Small intestine (tissue), 7 donors: ENCODE data around the gene TANC1. TPM values are rescaled to one million over a fixed set of nuclear protein-coding genes. Genes with fewer than 3 reads are reported as not detected.
A peak's percentile ranks its signal among the peaks of the same experiment; 100 is the strongest.

Experiments used
- DNase-seq, 2 donors: peaks; one replicate each; pipeline versions ENCODE4 v3.0.0 to v3.0.0-alpha.2; 2013
- FAIRE-seq: peaks from 2 replicates; lab custom pipeline; 2012; peaks lifted over from hg19 to GRCh38; lab: Jason Lieb, UNC
- H3K27ac ChIP-seq, 3 donors: one replicate each; pipeline ENCODE4 v1.5.1; 2013; ENCODE audit warnings: low read length in 2 of 3, mild to moderate bottlenecking in 2 of 3, control low read depth in 1 of 3, inconsistent platforms in 1 of 3, low read depth in 1 of 3, moderate library complexity in 1 of 3
- H3K27me3 ChIP-seq, 3 donors: one replicate each; pipeline ENCODE4 v1.6.1; 2013; ENCODE audit warnings: low read length in 3 of 3, inconsistent platforms in 1 of 3; ENCODE audit not compliant: control insufficient read depth in 3 of 3, insufficient read depth in 3 of 3
- H3K36me3 ChIP-seq, 3 donors: one replicate each; pipeline ENCODE4 v1.6.1; 2013; ENCODE audit warnings: low read length in 3 of 3, inconsistent platforms in 1 of 3, low read depth in 1 of 3, mild to moderate bottlenecking in 1 of 3, moderate library complexity in 1 of 3; ENCODE audit not compliant: control insufficient read depth in 3 of 3, insufficient read depth in 2 of 3
- H3K4me1 ChIP-seq, 3 donors: one replicate each; pipeline ENCODE4 v1.6.1; 2013; ENCODE audit warnings: low read length in 2 of 3, inconsistent platforms in 1 of 3, low read depth in 1 of 3, mild to moderate bottlenecking in 1 of 3, moderate library complexity in 1 of 3; ENCODE audit not compliant: control insufficient read depth in 3 of 3, insufficient read depth in 2 of 3
- H3K4me3 ChIP-seq, 3 donors: one replicate each; pipeline ENCODE4 v1.5.1; 2013; ENCODE audit warnings: low read length in 3 of 3, control low read depth in 1 of 3, inconsistent platforms in 1 of 3, low read depth in 1 of 3, mild to moderate bottlenecking in 1 of 3, moderate library complexity in 1 of 3
- H3K9me3 ChIP-seq, 2 donors: one replicate each; pipeline ENCODE4 v1.6.1; 2013; ENCODE audit warnings: low read depth in 1 of 2, low read length in 1 of 2; ENCODE audit not compliant: control insufficient read depth in 2 of 2, insufficient read depth in 1 of 2
- WGBS, 3 donors: extraction: QIAGEN DNeasy Blood & Tissue Kit; methylation state at CpG; one replicate each; pipeline ENCODE4 v1.1.7; 2013; 5-methylcytosine and 5-hydroxymethylcytosine counted together
- polyA plus RNA-seq, 4 donors: library from polyadenylated mRNA; stranded (reverse) in 3 of 4; unstranded in 1 of 4; fragments of 200-250 nt in 3 of 4; fragments of 120-200 nt in 1 of 4; gene quantifications; one replicate each; pipeline versions ENCODE4 v1.2.1 to v1.2.3, GENCODE V29; 2013
- donor health status: healthy with polysubstance abuse.
- donor health status: control.
- donor health status: control.
- donor health status: Bipolar disorder and iron deficiency.
- donor health status: healthy.

Gene TANC1
- polyA plus RNA-seq, 4 donors, result 7.4 to 14.7 (median 8.8) TPM

GRCh38 chr2:159251296-159252173 lies 283.1 kb downstream of the TANC1 start:
- 86 to 93% (median 91%) methylated on average over 12 of the region's 12 CpGs for WGBS, 3 donors
- Histone ChIP-seq H3K36me3 (peaks cover 0 to 17% (median 2%) of the 10 kb centered on the region in 3 donors), H3K27ac (peak overlapping the region in 1 of 3 donors; percentile 10), H3K9me3 (no peaks in the 10 kb centered on the region), H3K4me1 (no peaks in the 10 kb centered on the region), H3K27me3 (no peaks in the 10 kb centered on the region), H3K4me3 (no peak overlapping the region)
- FAIRE-seq, result no peak
- no peak for DNase-seq

- DNase-seq, result no peak
- no peaks in the 10 kb centered on the region for H3K27me3 ChIP-seq
- H3K4me1 ChIP-seq, result no peaks in the 10 kb centered on the region
- WGBS, 3 donors, result 96 to 98% (median 97%) methylated on average over 4 of the region's 4 CpGs
- FAIRE-seq, result no peak
- no peak overlapping the region for H3K4me3 ChIP-seq
- no peaks in the 10 kb centered on the region for H3K9me3 ChIP-seq
- peaks cover 2 to 24% (median 2%) of the 10 kb centered on the region in 3 donors for H3K36me3 ChIP-seq
- no peak overlapping the region for H3K27ac ChIP-seq
Observed at GRCh38 chr2:159252905-159253304, 284.5 kb downstream of the TANC1 start.

GRCh38 chr2:159256159-159256558 lies 287.7 kb downstream of the TANC1 start:
- WGBS, 3 donors, result 39 to 73% (median 65%) methylated on average over 2 of the region's 2 CpGs
- no peak overlapping the region for H3K27ac ChIP-seq
- FAIRE-seq (no peak), DNase-seq (no peak)
- H3K4me1 ChIP-seq, result no peaks in the 10 kb centered on the region
- H3K4me3 ChIP-seq, result no peak overlapping the region
- H3K9me3 ChIP-seq, result no peaks in the 10 kb centered on the region
- H3K27me3 ChIP-seq, result no peaks in the 10 kb centered on the region
- peaks cover 2 to 24% (median 3%) of the 10 kb centered on the region in 3 donors for H3K36me3 ChIP-seq

GRCh38 chr2:159262226-159262625 lies 293.8 kb downstream of the TANC1 start:
- WGBS, 3 donors, result 86 to 93% (median 92%) methylated on average over 6 of the region's 6 CpGs
- peaks cover 6 to 19% (median 6%) of the 10 kb centered on the region in 3 donors for H3K36me3 ChIP-seq
- H3K27ac ChIP-seq, result no peak overlapping the region
- H3K4me1 ChIP-seq, result no peaks in the 10 kb centered on the region
- H3K9me3 ChIP-seq, result no peaks in the 10 kb centered on the region
- no peak overlapping the region for H3K4me3 ChIP-seq
- FAIRE-seq, result no peak
- no peak for DNase-seq
- no peaks in the 10 kb centered on the region for H3K27me3 ChIP-seq

- Histone ChIP-seq H3K27ac (no peak overlapping the region), H3K4me3 (no peak overlapping the region), H3K36me3 (peaks cover 6 to 15% (median 6%) of the 10 kb centered on the region in 3 donors), H3K9me3 (no peaks in the 10 kb centered on the region), H3K27me3 (no peaks in the 10 kb centered on the region), H3K4me1 (no peaks in the 10 kb centered on the region)
- no peak for DNase-seq
- FAIRE-seq, result no peak
- 85 to 94% (median 93%) methylated on average over 5 of the region's 5 CpGs for WGBS, 3 donors
Observed at GRCh38 chr2:159262904-159263303, 294.5 kb downstream of the TANC1 start.

GRCh38 chr2:159265171-159265576 lies 296.7 kb downstream of the TANC1 start:
- Histone ChIP-seq H3K27ac (no peak overlapping the region), H3K4me3 (no peak overlapping the region), H3K27me3 (no peaks in the 10 kb centered on the region), H3K9me3 (no peaks in the 10 kb centered on the region), H3K36me3 (peaks cover 4 to 9% (median 6%) of the 10 kb centered on the region in 3 donors), H3K4me1 (no peaks in the 10 kb centered on the region)
- FAIRE-seq (no peak), DNase-seq (no peak)
- 82 to 93% (median 86%) methylated on average over 1 of the region's 1 CpG for WGBS, 3 donors

- H3K4me1 ChIP-seq, result no peaks in the 10 kb centered on the region
- no peaks in the 10 kb centered on the region for H3K27me3 ChIP-seq
- no peaks in the 10 kb centered on the region for H3K9me3 ChIP-seq
- WGBS, 3 donors, result 84 to 92% (median 87%) methylated on average over 3 of the region's 3 CpGs
- no peak overlapping the region for H3K4me3 ChIP-seq
- H3K27ac ChIP-seq, result no peak overlapping the region
- FAIRE-seq, result no peak
- DNase-seq, result no peak
- peaks cover 6 to 11% (median 6%) of the 10 kb centered on the region in 3 donors for H3K36me3 ChIP-seq
Observed at GRCh38 chr2:159266554-159266953, 298.1 kb downstream of the TANC1 start.

- Histone ChIP-seq H3K9me3 (no peaks in the 10 kb centered on the region), H3K27ac (no peak overlapping the region), H3K4me1 (no peaks in the 10 kb centered on the region), H3K27me3 (no peaks in the 10 kb centered on the region), H3K36me3 (peaks cover 2 to 9% (median 6%) of the 10 kb centered on the region in 3 donors), H3K4me3 (no peak overlapping the region)
- no peak for DNase-seq
- WGBS, 3 donors, result 77 to 89% (median 89%) methylated on average over 1 of the region's 1 CpG
- FAIRE-seq, result no peak
Observed at GRCh38 chr2:159267921-159268320, 299.5 kb downstream of the TANC1 start.
